ENCODE data around the gene WDFY4. TPM values are rescaled to one million over a fixed set of nuclear protein-coding genes. Genes with fewer than 3 reads are reported as not detected.

Gene WDFY4
- total RNA-seq, 1 experiment from 2014 or later = not detected

DNA sequence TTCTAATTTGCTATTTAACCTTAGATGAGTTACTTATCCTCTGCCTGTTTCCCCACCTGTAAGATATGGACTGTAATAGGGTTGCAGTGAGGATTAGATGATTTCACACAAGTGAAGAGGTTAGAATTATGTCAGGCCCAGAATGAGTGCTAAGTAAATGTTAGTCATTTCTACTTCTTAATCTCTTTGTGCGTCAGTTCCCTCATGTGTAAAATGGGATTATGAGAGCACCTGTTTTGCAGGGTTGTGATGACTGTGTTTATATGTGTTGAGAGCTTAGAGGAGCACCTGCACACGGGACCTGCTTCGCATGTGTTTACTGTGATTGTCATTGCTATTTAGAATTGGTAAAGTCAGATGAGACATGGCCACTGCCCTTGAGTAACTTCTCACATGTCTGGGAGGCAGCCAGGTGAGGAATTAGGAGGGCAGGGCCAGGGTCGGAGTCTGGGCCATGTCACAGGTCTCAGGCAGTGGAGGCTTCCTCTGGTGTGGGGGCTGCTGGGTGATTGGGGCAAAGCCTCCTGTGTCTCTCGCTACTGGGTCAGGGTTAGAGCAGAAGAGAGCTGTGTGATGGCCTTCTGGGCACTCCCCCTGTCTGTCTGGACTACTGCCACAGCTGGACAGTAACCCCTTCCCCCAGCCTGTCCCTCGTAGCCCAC lies 106.7 kb downstream of the WDFY4 start:
- Histone ChIP-seq H3K79me2 (ENCODE audit: low read depth) (no peaks in the 10 kb centered on the region), H3K4me3 (no peak overlapping the region), H2AFZ (no peak overlapping the region), H3K36me3 (ENCODE audit: low read depth) (no peaks in the 10 kb centered on the region), H3K4me1 (replicated peaks; ENCODE audit: insufficient read depth) (no peaks in the 10 kb centered on the region), H3K4me2 (no peak overlapping the region), H3K27ac (no peak overlapping the region), H3K9me3 (ENCODE audit: insufficient read depth, low read depth) (no peaks in the 10 kb centered on the region), H4K20me1 (ENCODE audit: insufficient read depth) (0 out of 2 replicates have a peak, but pooled peaks cover 3% of the 10 kb centered on the region), H3K9me2 (ENCODE audit: insufficient read depth) (no peaks in the 10 kb centered on the region), H3F3A (ENCODE audit: insufficient read depth, low read depth) (no peaks in the 10 kb centered on the region), H3K27me3 (ENCODE audit: insufficient read depth, low read depth) (peaks cover 88% of the 10 kb centered on the region)
- TF ChIP-seq, protein P1, sequence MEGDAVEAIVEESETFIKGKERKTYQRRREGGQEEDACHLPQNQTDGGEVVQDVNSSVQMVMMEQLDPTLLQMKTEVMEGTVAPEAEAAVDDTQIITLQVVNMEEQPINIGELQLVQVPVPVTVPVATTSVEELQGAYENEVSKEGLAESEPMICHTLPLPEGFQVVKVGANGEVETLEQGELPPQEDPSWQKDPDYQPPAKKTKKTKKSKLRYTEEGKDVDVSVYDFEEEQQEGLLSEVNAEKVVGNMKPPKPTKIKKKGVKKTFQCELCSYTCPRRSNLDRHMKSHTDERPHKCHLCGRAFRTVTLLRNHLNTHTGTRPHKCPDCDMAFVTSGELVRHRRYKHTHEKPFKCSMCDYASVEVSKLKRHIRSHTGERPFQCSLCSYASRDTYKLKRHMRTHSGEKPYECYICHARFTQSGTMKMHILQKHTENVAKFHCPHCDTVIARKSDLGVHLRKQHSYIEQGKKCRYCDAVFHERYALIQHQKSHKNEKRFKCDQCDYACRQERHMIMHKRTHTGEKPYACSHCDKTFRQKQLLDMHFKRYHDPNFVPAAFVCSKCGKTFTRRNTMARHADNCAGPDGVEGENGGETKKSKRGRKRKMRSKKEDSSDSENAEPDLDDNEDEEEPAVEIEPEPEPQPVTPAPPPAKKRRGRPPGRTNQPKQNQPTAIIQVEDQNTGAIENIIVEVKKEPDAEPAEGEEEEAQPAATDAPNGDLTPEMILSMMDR (conservative IDR thresholded peaks at IDR 0.05) = no peak
- no peak for TF ChIP-seq EZH2 (IDR thresholded peaks at IDR 0.05; ENCODE audit: low read depth)
- no TSS peak for BruUV-seq (replicated peaks)
- DNase-seq = no peak
- CTCF ChIA-PET = no interaction called here
- POLR2A ChIA-PET (ENCODE audit: unreplicated experiment) = no interaction called here
- intact Hi-C loops (cut with micrococcal nuclease; ENCODE audit: unreplicated experiment) = no loop called here

DNA sequence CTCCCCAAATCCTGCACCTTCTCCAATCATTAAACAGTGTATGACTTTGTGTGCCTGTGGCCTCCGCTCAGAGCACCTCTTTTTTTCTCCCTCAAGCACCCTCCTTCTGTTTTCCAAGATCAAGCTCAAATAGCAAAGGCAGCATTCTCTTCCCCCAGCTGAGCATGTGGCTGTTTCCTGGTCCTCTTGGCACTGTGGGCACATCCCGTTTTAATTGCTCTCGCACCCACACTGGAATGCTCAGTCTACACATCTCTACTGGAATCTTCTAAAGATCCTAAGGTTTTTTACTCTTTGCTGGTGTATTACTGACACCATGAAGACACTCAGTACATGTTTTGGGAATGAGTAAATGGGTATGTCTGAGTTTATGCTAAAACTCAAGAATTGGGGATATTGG lies 107.4 kb downstream of the WDFY4 start:
- no TSS peak for BruUV-seq (replicated peaks)
- no peak overlapping the region for H3K4me2 ChIP-seq

DNA sequence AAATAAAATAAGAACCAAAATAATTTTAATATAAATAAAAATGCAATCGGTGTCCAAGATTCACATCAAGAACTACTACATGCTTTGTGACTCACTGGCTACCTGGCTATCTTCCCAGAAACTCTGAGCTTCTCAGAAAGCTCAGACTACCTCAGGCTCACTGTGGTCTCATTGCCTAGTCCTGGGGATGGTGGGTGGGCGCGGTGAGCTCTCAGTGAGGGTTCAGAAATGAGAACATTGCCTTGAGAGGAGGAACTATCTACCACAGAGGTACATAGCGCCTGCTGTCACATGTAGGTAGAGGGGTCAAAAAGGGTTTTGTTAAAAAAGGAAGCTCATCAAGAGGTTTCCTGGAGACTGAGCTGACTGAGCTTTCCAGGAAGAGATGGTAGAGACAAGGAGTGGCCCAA lies 108.0 kb downstream of the WDFY4 start:
- Histone ChIP-seq H3K9me2 (ENCODE audit: insufficient read depth) (no peaks in the 10 kb centered on the region), H3K9me3 (ENCODE audit: insufficient read depth, low read depth) (no peaks in the 10 kb centered on the region), H3K36me3 (ENCODE audit: low read depth) (no peaks in the 10 kb centered on the region), H3K27me3 (ENCODE audit: insufficient read depth, low read depth) (peaks cover 79% of the 10 kb centered on the region), H3K4me1 (replicated peaks; ENCODE audit: insufficient read depth) (no peaks in the 10 kb centered on the region), H3K4me2 (no peak overlapping the region), H3F3A (ENCODE audit: insufficient read depth, low read depth) (no peaks in the 10 kb centered on the region), H2AFZ (no peak overlapping the region), H3K27ac (no peak overlapping the region), H3K4me3 (no peak overlapping the region), H4K20me1 (ENCODE audit: insufficient read depth) (0 out of 2 replicates have a peak, but pooled peaks cover 3% of the 10 kb centered on the region), H3K79me2 (ENCODE audit: low read depth) (no peaks in the 10 kb centered on the region)
- BruUV-seq (replicated peaks) = no TSS peak
- TF ChIP-seq, protein P1 (conservative IDR thresholded peaks at IDR 0.05) = no peak
- TF ChIP-seq EZH2 (IDR thresholded peaks at IDR 0.05; ENCODE audit: low read depth) = no peak
- no peak for DNase-seq
- ChIA-PET CTCF (no interaction called here), POLR2A (ENCODE audit: unreplicated experiment) (no interaction called here)
- intact Hi-C loops (cut with micrococcal nuclease; ENCODE audit: unreplicated experiment) = no loop called here

More for the DNA sequence above, 107.4 kb downstream of the WDFY4 start:
- Histone ChIP-seq H3K4me3 (no peak overlapping the region), H3K9me3 (ENCODE audit: insufficient read depth, low read depth) (no peaks in the 10 kb centered on the region), H4K20me1 (ENCODE audit: insufficient read depth) (0 out of 2 replicates have a peak, but pooled peaks cover 3% of the 10 kb centered on the region), H3K4me1 (replicated peaks; ENCODE audit: insufficient read depth) (no peaks in the 10 kb centered on the region), H3K27me3 (ENCODE audit: insufficient read depth, low read depth) (peaks cover 83% of the 10 kb centered on the region), H3K9me2 (ENCODE audit: insufficient read depth) (no peaks in the 10 kb centered on the region), H3K27ac (no peak overlapping the region), H3F3A (ENCODE audit: insufficient read depth, low read depth) (no peaks in the 10 kb centered on the region), H3K36me3 (ENCODE audit: low read depth) (no peaks in the 10 kb centered on the region), H2AFZ (no peak overlapping the region), H3K79me2 (ENCODE audit: low read depth) (no peaks in the 10 kb centered on the region)
- ChIA-PET CTCF (no interaction called here), POLR2A (ENCODE audit: unreplicated experiment) (no interaction called here)
- DNase-seq = no peak
- no peak for TF ChIP-seq EZH2 (IDR thresholded peaks at IDR 0.05; ENCODE audit: low read depth)
- TF ChIP-seq, protein P1 (conservative IDR thresholded peaks at IDR 0.05) = no peak
- intact Hi-C loops (cut with micrococcal nuclease; ENCODE audit: unreplicated experiment) = no loop called here

All from PC-9 (cell line).